ENCODE data around the gene MRPS34.

The MRPS34 gene

DNA sequence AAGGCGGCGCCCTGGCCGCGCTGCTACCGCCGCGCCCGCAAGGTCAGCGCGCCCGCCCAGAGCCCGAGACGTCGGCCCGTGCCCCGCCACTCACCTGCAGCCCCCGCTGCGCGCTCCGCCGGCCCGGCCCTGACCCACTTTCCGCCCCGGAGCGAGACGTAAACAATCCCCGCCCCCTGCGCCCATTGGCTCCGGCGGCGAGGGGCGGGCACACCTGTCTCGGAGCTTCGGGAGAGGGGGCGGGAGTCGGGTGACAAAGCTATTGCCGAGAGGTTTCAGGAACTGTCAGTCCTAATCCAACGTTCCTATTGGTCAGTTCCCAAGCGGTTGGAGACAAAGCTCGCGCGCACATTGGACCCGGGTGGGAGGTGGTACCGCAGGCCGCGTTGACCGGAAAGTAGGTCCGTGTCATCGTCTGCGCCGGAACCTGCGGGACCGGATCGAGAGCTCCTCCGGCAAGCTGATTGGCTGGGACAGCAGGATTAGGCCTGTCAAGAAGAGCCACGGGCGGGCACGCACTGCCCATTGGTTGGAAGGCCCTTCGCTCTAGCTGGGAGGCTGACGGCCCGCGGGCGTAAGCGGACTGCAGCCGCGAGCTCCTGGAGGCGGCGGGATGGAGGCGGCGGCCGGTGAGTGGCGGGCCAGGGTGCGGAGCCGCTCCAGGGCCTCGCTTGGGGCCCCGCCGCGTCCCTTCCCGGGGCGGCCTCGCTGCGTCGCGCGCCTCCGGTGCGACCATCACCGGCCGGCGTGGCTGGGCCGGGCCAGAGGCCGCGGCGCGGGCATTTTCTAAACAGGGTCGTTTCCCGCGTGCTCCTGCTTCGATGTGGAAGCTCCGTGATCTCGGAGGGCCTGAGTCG lies 9.7 kb upstream of the MRPS34 start, which contains the start of the genes NUBP2 and SPSB3:
NUBP2 (plus strand) TSS at position 553 of the 857 bp plus-strand sequence; CDS start at position 614, 61 bp downstream.
SPSB3 (minus strand) TSS at position 164 of the 857 bp plus-strand sequence. CDS start 1,088 bp downstream, outside the sequence.
- in situ Hi-C loops (cut with MboI; ENCODE audit: low sequenced_read_pairs) = no loop called here

DNA sequence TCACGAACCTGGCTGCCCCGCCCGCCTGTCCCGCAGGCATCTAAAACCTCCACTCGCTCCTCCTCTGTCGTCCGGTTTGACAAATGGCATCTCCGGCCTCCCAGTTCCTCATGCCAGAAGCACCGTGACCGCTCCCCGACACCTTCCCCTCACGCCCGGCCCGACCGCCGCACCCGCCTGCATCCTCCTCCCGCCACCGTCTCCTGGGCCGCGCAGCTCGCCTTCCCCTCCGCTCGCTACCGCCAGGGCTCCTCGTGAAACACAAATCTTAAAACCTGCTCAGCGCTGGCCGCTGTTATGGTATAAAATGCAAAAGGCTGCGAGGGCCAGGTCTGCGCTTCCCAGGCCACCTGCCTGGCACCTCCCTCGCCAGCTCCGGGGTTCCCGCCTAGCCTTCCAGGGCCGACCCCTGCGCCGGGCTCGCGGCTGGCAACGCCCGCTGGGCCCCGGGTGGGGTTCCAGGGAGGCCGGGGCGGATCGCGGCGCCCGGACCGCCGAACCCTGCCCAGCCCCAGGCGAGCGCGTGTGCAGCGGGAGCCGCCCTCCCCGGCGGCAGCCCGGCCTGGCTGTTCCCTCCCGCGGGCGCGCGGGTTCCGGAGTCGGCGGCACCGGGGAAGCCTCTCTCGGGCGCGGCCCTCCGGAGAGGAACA lies 8.9 kb upstream of the MRPS34 start:
- in situ Hi-C loops (cut with MboI; ENCODE audit: low sequenced_read_pairs) = no loop called here

DNA sequence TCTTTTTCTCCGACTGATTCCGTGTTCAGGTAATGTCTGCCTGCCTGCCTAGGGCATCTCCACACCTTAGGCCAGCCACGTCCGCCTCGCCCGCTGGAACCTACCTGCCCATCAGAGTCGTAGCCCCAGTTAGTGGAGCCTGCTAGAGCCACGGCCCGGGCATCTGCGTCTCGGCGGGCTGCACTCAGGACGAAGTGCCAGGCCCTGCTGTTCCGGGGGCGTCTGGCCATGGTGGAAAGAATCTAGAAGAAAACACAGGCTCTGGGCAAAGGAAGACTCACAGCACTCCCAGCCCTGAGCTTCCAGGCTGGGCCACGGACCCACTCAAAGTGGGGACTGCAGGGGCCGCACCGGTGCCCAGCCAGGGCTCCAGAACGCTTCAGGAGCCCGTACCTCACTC lies 8.3 kb upstream of the MRPS34 start:
- in situ Hi-C loops (cut with MboI; ENCODE audit: low sequenced_read_pairs) = no loop called here

DNA sequence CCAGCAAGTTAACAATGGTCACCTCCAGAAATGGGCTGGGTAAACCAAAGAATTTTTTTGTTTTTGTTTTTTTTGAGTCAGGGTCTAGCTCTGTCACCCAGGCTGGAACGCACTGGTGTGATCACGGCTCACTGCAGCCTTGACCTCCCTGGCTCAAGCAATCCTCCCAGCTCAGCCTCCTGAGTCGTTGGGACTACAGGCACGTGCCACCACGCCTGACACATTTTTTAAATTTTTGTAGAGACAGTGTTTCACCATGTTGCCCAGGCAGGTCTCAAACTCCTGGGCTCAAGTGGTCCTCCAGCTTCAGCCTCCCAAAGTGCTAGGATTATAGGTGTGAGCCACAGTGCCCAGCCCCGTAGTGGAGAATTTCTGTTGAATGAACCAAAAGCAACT lies 7.7 kb upstream of the MRPS34 start:
- in situ Hi-C loops (cut with MboI; ENCODE audit: low sequenced_read_pairs) = no loop called here

DNA sequence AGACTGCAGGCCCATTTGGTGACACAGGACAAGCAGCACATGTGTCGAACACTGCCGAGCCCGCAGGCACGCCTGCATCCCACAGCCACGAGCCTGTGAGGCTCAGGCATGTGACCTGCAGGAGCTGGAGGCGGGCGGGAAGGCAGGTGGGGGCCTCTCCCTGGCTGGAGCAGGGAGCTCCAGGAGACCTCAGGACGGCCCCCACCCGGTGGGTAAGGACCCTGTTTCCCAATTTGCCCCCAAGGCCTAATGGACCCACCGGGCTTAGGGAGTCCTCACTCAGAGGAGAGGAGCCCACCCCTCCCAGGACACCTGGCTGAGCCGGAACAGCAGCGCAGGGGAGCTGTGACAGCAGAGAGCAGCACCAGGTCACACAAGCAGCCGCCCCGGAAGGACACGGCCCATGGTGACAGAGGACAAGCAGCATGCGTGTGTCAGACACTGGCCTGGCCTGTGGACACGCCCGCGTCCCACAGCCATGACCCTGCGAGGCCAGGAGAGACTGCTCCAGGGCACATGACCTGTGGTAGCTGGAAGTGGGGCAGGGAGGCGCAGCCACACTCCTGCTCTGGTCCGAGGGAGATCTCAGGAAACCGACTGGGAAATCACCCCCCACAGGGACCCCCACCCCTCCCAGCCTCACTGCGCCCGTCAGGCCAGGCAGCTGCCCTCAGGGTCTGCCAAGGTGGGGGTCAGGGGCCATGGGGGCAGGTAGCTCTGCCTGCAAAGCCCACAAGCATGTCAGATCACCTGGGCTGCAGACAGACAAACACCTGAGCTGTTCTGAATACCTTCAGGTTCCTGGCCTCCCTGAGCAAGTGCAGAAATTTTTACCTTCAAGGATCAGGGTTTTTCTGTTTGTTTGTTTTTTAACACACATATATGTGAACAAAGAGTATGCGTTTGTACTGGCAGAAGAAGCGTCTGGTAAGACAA lies 7.1 kb upstream of the MRPS34 start:
- in situ Hi-C loops (cut with MboI; ENCODE audit: low sequenced_read_pairs) = no loop called here

DNA sequence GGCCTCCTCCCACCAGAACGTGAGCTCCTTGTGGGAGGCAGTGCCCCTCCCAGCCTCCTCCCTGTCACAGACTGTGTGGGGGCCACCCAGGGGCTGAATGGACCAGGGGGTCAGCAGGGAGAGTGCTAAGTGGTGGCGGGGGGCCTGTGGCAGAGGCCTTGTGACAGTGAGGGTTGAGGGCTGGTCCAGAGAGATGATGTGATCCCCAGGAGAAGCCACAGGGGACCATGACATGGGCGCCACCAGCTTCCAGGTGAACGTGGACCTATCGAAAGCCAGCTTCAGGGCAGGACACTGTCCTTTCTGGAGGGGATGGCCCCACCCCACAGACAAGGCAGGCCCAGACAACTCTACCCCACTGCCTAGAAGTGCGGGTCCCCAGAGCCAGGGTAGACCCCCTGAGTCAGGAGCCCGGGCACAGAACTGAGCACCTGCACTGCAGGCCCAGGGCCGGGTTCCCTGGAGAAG lies 6.3 kb upstream of the MRPS34 start:
- in situ Hi-C loops (cut with MboI; ENCODE audit: low sequenced_read_pairs) = no loop called here

DNA sequence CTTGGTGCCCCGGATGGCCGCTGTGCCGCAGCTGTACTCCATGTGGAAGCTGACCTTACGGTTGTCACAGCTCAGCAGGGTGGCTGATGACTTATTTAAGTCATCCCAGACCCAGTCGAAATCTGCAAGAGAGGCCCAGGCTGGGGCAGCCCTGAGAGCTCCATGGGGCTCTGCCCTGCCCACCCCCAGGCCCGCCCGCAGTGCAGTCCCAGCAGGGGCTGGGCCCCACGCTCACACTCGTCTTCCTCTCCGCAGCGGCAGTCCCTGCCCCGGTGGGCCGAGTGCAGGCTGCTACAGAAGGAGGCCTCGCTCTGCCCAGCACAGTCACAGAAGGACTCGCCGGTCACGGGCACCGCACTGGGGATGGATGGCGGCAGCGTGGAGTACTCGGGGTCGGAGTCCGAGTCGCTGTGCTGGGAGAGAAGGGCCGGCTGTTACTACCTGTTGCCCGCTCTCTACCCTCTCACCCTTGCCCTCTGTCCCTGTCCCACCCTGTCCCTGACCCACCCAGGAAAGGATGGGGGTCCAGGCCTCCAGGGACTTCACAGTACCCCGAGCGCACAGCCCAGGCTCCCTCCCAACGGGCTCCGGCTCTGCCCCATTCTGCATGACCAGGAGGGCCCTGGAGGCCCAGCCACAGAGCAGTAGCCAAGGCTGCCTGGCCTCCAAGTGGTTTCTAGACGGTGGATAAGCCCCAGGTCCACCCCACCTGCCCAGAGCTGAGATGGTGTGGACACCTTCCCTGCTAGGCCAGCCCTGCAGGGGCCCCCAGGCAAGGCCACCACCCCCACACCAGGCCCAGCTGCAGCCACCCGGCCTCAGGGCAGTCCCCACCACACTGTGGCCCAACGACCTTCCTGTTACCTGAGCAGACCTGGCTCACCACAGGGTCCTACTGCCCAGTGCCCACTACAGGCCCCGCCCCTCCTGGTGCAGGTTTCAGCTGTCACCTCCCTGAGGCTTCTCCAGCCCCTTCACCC lies 5.6 kb upstream of the MRPS34 start:
- in situ Hi-C loops (cut with MboI; ENCODE audit: low sequenced_read_pairs) = no loop called here

DNA sequence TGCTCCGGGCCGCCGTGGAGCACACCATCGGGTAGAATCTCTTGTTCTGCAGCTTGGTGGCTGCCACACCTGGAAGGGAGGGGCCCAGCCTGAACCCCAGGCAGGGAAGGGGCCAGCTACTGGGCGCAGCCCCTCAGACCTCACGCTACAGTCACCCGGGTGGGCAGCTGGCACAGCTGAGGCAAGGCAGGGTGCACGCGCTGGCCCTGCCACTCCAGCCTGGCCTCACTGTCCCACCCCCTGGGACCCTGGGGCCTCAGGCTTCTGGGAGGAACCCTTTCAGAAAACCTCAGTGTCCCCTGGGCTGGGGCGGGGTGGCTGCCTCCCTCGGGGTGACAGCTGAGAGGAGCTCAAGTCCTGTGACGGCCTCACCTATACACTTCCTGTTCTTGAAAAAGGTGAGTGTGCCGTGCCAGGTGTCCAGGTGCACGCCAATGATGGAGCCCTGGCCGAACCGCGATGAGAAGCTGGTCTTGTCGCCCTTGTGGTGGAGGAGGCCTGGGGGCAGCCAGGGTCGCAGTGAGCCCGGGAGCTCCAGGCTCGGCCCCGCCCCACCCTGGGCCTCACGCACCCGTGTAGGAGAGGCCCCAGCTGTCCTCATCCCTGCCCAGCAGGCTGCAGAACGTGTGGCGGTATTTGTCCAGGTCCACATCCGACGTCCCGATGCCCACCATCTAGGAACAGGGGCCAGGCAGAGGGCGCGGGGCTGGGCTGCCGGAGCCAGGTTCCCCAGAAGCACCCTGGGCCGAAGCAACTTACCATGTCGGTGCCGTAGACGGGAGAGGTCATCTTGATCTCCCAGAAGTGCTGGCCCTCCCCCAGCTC lies 4.7 kb upstream of the MRPS34 start:
- in situ Hi-C loops (cut with MboI; ENCODE audit: low sequenced_read_pairs) = no loop called here

DNA sequence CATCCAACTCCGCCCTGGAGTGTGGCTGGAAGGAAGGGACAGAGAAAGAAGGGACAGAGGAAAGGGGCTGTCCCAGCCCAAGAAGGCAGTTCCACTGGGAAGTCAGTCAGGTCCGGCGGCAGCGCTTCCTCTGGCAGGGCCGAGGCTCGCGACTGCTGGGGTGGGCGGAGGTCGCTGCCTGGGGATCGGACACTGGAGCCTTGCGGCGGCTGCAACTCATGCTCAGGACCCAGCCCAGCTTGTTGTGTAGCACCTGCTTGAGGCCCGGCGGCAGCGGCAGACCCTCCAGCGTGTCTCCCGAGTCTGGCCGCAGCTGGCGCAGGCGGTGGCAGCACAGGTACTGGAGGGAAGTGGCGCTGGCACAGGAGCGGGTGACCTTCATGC lies 4.0 kb upstream of the MRPS34 start:
- in situ Hi-C loops (cut with MboI; ENCODE audit: low sequenced_read_pairs) = no loop called here

DNA sequence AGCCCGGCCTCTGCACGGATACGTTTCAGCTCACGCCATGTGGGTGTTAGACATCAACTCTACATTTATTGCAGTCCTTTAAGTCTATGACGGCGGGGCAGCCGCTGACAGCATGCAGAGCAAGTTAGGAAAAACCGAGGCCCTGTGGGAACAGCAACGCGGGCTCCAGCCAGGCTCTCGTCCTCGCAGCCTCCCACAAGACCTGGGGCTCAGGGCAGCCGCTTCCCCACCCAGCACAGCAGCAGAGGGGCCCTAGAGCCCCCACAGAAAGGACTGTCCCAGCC lies 3.7 kb upstream of the MRPS34 start:
- in situ Hi-C loops (cut with MboI; ENCODE audit: low sequenced_read_pairs) = no loop called here

DNA sequence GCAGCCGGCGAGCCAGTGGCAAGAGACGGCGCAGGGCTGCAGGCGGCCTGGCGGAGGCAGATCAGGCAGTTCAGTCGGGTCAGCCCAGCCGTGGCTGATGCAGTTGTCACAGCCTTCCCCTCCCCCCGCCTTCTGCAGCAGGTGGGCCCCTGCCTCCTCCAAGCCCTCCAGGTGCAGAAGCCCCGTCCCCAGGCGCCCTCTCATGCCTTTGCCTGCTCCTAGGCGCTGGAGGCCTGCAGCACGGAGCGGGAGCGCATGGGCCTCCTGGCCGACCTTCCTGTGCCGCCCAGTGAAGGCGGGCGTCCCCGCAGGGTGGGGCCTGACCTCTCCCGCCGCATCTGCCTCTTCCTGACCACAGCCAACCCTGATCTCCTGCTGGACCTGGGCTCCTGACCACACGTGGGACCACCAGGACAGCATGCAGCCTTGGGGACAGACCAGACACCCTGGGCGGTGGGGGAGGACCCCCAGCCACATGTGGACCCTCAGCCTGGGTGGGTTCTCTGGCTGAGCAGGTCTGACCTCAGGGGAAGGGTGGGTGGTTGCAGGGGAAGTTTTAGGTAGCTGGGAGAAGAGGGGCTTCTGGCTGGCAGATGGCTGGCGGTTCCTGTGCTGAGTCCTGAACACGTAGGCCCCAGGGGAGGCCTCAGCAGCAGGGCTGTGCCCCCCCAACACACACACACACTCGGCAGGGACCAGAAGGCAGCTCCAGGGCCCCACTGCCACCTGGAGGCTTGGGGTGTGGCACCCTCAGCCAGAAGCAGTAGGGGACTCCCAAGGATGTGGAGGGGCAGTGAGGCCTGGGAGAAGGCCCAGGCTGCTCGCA lies 3.1 kb upstream of the MRPS34 start:
- in situ Hi-C loops (cut with MboI; ENCODE audit: low sequenced_read_pairs) = no loop called here

DNA sequence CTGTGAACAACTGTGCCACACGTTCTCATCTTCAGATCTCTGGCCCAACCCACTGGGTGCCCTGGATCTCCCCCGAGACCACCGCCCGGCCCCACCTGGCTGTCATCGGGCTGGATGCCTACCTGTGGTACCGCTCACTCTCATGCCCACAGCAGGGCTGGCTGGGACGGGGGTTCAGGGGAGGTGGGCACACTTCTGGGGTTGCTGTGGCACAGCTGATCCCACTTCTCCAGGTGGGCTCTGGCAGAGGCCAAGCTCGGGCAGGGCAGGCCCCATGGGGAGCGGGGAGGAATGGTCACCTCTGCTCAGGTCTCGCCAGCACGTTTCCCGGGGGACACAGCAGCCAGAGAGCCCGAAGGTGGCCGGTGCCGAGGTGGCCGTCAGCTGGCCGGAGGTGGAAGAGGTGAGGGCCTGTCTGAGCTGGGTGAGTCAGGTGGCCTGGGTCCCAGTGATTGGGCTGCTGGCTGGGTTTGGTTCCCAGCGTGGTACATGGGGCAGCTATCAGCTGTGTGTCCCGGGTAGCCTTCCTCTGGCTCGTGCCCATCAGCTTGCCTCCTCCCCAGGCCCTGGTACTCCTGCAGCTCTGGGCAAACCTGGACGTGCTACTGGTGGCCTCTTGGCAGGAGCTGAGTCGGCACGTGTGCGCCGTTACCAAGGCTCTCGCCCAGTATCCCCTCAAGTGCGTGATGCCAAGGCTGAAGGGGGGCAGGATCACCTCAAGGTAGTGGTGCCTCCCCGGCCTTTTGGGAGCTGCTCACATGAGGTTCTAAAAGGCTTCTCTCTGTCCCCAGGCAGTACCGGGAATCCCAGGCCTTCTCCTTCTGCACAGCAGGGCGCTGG lies 2.3 kb upstream of the MRPS34 start:
- in situ Hi-C loops (cut with MboI; ENCODE audit: low sequenced_read_pairs) = no loop called here

DNA sequence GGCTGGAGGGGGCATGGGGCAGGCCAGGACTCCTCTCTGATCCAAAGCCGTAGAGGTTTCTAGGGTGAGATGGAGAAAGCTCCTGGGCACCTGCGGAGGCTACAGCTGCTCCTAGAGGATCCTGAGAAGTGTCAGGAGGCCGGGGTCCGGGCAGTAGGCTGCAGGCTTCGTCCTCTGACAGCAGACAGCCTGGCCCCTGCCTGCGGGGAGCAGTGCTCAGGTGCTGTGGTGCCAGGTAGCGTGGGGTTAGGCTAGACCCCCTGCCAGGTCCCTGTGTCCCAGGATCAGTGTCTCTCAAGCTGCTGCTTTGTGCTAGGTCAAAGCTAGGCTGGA lies 1.5 kb upstream of the MRPS34 start:
- in situ Hi-C loops (cut with MboI; ENCODE audit: low sequenced_read_pairs) = no loop called here

DNA sequence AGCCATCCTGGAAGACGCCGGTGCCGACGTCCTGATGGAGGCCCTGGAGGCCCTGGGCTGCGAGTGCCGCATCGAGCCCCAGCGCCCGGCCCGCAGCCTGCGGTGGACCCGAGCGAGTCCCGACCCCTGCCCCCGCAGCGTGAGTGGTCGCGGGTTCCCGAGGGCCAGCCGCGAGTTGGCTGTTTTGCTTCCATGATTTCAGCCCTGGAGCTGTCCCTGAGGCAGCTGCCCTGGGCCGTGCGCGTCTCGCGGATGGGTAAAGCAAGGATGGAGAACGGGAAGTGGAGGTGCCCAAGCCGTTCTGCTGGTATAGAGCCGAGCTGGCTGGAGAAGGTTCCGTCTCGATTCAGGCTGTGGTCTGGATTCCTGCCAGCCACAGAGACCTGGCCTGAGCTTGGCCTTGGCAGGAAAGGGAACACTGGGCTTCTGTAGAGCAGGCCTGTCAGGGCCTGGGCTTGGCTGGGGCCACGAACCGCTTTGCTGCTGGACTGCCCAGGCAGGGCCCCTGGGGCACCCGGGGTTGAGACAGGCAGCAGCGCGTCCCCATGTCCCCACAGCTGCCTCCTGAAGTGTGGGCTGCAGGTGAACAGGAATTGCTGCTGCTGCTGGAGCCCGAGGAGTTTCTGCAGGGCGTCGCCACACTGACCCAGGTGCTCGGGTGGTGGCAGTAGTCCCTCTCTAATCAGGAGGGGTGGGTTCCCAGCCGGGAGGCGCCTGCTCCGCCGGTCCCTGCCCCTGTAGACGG lies 941 bp upstream of the MRPS34 start:
- in situ Hi-C loops (cut with MboI; ENCODE audit: low sequenced_read_pairs) = no loop called here

DNA sequence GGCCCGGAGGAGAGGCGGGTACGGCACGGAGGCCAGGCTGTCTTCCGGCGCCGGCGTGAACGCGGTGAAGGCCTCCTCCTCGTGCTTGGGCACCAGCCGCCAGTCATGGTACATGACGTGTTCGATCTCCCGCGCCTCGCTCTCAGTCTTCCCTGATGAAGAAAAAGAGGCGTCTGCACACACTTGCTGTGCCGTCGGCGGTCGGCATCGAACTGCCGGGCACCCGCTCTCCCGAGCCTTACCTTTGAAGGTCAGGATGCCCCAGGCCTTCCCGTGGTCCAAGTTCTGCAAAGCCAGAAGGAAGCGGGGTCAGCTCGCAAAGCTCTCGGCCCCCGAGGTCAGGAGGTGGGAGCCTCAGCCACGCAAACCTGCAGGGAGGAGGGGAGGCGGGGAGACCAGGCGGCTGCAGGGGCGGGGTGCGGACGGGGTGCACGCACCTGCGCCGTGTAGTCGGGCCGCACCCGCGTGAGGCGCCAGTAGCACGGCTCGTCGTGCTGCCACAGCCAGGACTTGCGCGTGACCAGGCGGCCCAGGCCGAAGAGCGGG lies 499 bp downstream of the MRPS34 start, which contains the start of gene EME2:
EME2 (plus strand) TSS at position 449 of the 546 bp plus-strand sequence. CDS start 418 bp downstream, outside the sequence.
- in situ Hi-C loops (cut with MboI; ENCODE audit: low sequenced_read_pairs) = no loop called here

DNA sequence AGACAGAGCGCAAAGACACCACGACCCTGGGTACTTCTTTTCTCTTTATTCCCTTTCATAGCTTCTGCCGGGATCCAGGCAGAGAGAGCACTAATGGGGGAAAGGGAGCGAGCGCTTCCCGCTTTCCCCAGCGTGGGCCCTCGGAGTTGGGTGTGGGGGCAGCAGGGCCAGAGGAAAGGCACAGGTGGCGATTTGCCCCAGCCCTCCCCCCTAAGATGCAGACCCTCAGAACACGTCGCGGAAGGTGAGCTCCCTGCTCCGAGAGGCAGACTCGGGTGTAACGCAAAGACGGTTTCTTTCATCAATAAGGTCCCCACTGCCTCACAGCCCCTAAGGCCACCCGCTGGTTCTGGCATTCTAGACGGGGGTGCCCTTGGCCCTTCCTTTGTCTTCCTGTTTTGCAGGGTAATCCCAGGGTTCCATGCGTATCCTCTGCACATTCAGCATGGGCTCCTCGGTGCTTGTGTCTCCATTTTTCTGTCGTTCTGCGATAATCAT lies 1.0 kb downstream of the MRPS34 start:
- in situ Hi-C loops (cut with MboI; ENCODE audit: low sequenced_read_pairs) = no loop called here
